Effector CD4-positive, alpha-beta T cell (primary cell): ENCODE results near the gene KLHDC8A.

Source experiments
- DNase-seq: peaks from one replicate; pipeline ENCODE4 v3.0.0-alpha.2; 2020

Gene KLHDC8A

DNA sequence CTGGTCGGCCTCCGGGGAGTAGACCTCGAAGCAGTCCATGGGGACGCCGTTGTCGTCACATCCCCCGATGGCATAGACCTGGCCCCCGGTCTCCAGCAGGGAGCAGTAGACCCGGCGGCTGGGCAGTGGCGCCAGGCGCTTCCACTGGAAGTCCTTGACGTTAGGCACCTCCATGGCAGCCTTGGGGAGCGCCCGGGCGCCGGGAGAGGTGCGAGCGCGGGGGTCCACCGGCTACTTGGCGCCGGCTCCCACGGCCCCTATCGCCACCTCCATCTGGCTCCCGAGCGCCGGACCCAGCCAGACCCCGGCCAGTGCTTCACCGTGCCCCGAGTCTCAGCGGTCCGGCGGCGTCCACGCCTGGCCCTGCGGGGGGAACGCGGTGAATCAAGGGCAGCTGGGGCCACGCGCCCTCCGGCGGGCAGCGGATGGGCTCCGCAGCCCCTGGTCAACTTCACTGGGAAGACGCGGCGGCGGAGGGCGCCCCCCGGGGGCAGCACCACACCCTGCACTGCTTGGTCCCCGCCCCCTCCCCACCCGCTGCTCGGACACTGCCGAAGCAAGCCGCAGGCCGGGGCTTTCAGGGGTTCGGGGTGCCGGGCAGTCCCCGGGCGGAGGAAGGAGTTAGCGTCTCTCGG is 13.2 kb downstream of the KLHDC8A start:
- no peak for DNase-seq

DNA sequence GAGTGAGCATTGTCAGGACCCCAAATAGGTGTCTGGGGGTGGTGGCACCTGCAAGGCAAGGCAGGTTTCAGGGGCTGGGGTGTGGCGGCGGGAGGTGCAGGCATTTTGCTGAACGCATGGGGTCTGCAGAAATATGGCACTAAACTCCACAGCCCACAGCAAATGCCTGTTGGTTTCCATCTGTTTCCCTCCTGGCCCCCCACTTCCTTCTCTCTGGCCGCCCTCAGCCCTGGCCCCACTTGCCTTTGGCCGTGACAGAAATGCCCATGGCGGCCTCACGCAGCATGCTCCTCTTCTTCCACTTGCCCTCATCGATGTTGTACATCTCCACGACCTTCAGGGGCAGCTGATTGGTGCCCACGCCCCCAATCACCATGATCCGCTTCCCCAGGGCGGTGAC is 13.7 kb downstream of the KLHDC8A start:
- no peak for DNase-seq

DNA sequence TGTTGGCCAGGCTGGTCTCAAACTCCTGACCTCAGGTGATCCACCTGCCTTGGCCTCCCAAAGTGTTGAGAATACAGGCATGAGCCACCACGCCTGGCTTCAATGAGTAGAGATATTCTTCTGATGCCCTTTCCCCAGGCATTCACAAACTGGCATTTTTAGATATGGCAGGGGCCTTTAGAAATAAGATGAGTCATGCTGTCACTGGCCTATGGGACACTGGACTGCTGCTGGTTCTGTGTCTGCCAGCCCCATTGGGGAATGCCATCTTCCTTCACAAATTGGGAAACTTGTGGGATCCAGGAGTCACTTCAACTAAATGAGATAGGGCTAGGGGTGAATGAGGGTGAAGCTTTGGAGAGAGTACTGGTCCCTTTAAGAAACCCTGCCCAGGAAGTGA is 16.0 kb downstream of the KLHDC8A start:
- no peak for DNase-seq

DNA sequence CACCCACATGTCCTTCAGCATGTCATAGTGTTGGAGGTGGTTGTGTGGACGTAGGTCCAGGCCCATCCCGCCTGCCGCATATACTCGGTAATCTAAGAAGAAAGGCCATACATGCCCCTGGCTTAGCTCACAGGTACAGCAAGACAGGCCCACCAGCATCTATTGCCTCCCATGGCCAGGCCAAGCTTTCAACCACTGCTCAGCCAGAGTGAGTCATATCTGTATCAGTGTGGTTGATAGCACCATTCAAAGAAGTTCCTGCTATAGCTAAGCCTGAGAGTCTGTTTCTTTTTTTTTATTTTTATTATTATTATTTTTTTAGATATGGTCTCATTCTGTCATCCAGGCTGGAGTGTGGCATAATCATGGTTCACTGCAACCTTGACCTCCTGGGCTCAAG is 17.0 kb downstream of the KLHDC8A start:
- no peak for DNase-seq

DNA sequence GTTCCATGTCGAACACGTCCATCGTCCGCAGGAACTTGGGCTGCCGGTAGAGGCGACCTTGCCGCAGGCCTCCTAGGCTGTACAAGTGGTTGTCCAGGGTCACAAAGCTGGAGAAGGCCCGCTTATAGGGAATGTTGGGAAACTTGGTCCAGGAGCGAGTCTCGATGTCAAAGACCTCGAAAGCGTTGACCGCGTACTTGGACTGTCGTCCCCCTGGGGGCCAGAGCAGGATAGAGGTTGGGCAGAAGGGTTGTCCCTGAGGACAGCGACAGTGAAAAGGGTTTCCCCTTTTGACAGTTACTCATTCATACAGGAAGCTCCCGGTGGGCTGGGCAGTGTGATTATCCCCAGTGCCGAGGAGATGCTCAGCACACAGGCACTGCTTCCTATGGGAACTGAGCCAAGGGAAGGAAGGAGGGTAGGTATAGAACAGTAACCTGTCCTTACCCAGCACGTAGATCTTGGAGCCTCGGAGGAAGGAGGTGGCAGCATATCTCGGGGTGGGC is 17.5 kb downstream of the KLHDC8A start:
- DNase-seq = no peak

DNA sequence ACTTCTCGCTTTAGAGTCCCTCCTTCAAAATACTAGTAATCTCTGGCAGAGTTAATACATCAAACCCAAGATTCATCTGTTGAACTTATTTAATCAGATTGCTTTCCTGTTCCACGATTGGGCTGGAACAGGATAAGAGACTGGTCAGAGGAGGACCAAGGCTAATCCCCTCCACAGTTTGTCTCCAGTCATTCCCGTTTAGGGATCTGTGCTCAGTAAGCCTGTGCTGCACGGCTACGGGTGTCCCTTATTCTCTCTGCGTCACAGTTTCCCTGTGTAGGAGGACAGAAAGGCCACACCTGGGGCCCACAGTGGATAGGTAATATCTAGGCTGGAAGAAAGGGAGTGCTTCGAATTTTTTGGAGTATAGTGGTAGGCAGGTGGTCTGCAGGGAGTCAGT is 18.7 kb downstream of the KLHDC8A start:
- DNase-seq = no peak

DNA sequence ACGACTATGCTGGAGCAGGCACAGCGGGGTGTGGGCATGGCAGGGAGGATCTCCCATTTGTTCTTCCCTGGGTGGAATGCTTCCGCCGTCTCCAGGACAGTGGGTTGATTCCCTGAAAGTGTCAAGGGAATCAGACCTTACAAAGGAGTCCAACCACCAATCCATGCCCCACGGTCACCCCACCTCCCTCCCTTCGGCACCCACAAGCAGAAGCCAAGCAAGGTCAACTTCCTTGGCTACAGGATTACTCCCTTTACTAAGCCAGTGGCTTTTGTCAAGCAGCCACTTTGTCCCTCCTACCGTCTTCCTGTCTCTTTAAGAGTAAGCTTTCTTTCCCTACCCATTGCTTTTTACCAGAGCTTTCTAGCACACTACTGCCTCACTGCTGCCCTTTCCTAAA is 19.2 kb downstream of the KLHDC8A start:
- DNase-seq = no peak

DNA sequence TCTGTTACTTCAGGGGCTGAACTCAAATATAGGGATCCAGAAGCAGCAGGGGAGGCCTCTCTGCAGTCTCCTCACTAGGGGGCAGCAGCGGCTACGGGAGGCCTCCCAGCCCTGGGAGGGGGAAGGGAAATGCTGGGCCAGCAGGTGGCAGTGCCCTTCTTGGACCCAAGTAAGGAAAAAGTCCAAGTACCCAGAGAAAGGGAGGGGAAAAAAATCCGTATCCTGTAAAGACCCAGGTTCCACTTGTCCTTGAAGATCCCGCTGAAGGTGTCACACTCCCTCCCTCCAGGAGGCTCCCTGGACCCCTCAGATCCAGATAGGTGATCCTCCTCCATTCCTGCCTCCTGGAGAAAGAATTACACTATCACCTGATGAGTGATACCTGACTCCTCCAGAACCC is 21.0 kb downstream of the KLHDC8A start:
- peak; percentile 68 for DNase-seq

DNA sequence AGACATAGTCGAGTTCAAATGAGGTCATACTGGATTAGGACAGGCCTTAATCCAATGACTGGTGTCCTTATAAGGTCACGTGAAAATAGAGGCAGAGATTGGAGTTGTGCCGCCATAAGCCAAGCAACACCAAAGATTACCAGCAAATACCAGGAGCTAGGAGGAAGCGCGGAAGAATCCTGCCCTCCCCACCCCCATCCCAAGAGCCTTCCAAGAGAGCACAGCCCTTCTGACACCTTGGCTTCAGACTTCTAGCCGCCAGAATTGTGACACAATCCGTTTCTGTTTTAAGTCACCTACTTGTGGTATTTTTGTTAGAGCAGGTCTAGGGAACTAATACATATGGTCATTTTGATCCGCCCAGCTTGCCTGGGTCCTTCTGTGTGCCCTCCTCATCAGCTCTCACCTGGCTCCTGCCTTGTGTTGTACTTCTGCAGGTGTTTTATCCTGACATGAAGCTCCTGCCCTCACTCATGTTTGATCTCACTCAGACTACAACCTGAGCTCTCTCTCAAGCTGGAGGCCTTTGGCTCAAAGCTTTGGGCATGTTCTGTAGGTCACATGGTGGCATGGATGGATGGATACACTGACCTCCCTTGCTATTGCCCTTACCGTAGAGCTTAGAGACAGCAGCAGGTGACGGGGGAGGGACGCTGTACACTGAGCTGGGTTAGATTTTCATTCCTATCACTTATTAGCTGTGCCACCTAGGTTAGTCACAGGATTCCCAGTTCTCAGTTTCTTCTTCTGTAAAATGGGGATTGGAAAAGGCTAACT is 24.5 kb downstream of the KLHDC8A start:
- DNase-seq = no peak

DNA sequence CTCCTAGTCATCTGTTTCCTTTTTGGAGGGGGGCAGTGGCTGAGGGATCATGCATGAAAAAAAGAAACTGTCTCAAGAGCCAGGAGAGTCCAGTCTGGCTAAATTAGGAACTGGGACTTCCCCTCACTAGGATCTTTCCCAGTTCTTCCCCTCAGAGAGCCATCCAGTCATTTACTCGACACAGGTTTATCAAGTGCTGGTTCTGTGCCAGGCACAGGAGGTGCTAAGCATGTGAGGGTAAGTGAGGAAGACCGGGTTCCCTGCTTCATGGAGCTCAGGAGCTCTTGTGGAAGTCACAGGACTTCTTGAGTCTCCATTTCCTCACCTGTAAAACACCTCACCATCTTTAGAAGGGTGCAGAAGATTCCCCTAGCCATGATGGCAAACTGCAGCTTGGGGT is 26.6 kb downstream of the KLHDC8A start:
- DNase-seq = no peak

DNA sequence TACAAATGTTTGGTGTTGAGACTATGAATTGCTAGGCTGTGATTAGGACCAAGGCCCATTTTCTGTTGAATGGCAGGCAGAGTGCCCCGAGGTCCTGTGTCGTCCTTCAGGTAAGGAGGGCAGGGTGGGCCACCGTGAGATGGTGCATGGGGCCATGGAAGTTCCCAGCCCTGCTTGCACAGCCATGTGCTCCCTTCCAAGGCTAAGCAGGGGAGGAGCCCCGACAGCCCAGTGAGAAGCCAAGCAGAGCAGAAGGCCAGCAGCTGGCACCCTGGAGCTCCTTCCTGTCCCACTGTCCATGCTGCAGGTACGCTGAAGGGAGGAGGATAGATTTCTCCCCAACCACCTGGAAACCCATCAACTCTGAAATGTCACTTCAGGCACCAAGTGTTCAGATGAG is 27.0 kb downstream of the KLHDC8A start:
- DNase-seq = no peak

DNA sequence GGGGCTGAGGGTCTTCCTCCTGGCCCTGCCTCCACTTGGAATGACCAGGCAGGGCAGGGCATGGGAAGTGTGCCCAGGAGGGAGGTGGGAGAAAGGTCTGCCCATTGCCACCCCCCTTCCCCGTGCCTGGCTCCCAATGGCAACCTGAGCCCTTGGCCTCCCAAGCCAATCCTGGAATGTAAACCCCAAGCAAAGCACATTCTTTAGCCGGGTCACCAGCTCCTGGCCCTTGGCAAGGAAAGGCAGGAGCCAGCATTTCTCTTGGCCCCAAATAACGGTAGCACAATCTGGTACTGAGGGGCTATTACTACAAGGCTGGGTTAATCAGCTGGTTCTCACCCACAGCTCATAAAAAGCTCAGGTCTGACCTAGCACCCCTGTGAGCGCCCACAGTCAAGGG is 28.2 kb downstream of the KLHDC8A start:
- DNase-seq = no peak

DNA sequence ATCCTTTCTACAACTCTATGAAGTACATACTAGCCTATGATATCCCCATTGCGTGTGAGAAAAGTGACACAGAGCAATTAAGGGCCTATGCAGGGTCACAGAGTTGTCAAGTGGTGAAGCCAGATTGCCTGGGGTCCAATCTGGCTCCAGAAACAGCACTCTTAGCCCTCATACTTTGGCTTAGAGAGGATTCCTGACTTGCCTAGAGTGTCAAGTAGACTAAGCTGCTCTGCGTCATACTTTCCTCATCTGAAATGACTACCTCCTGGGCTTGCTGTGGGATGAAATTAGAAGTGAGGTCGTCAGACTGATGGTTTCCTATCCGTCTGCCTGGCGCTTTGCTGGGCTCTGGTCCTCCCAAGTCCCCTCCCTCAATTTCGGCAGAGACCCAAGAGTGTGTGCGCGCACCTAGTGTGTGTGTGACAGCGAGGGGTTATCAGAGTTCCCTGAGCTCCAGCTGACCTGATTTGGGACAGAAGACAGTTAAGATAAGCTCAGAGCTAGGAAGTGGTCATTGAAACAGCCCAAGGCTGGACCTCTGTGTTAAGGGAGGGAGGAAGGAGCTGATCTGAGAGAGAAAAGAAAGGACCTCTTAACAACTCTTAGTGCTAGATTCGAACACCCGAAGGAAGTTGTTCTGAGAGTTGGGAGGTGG is 29.8 kb downstream of the KLHDC8A start:
- DNase-seq = no peak

DNA sequence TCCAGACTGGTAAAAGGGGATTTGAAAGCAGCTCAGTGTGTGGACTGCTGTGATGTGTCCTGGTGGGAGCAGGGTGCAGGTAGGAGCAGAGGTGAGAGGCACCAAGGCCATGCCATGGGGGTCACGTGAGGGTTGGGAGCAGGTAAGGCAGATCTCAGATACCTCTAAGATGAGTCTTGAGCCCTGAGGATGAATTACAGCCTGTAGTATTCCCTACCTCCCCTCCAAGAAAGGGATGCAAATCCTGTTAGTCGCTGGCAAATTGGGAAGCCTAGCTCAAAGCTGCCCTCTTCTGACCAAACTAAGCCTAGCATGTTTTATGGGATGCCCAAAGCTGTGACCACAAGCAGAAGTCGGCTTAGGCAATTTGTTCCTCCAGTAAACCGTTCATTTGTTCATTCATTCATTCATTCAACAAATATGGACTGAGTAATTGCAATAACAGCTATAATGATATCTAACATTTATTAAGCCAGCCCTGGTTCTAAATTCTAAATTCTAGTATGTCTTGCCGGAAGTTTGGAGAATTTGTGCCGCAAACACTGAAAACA is 31.3 kb downstream of the KLHDC8A start:
- DNase-seq = peak; percentile 41

DNA sequence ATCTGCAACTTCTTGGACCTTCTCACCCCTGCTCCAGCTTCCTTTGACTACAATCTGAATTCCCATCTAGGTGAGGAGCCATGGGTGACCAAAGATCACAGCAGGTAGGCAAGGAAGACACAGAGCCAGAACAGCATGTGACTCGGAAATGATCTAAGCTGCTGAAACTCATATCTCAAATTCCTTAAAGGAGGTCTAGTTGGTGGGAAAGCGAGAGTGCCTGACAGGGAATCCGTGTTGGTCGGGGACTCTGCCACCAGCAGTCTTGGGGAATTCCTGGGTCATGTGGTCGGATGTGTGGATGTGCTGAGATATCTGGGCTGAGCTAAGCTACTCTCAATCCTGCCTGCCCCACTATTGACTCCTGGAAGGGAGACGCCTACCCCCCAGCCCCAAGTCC is 31.9 kb downstream of the KLHDC8A start:
- no peak for DNase-seq

DNA sequence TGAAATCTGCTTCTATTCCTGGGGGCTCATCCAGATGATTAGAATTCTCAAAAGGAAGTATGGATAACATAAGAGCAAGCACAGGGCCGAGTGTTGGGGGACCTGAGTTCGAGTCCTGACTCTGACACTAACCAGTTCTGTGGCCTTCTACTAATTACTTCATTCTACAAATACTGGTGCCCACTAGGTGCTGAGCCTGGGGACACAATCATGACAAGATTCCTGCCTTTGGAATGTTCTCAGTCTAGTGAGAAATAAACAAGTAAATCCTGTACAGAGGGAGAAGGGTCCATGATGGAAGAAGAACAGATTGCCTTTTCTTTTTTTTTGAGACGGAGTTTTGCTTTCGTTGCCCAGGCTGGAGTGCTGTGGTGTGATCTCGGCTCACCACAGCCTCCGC is 32.9 kb downstream of the KLHDC8A start:
- no peak for DNase-seq

DNA sequence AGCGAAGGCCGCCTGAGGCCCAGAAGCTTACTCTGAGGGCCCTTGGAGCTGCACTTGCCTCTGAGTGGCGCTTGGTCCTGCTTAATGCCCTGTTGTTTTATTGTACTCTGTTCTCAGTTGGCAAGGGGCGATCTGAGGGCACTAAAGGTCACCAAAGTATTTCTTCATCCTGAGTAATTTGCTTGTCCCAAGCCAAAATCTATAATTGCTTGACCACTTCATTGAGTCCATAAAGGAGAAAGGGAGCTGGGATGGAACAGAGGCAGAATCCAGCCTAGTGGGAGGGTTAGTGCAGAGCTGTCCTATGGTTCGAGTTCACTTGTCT is 34.8 kb downstream of the KLHDC8A start:
- no peak for DNase-seq

DNA sequence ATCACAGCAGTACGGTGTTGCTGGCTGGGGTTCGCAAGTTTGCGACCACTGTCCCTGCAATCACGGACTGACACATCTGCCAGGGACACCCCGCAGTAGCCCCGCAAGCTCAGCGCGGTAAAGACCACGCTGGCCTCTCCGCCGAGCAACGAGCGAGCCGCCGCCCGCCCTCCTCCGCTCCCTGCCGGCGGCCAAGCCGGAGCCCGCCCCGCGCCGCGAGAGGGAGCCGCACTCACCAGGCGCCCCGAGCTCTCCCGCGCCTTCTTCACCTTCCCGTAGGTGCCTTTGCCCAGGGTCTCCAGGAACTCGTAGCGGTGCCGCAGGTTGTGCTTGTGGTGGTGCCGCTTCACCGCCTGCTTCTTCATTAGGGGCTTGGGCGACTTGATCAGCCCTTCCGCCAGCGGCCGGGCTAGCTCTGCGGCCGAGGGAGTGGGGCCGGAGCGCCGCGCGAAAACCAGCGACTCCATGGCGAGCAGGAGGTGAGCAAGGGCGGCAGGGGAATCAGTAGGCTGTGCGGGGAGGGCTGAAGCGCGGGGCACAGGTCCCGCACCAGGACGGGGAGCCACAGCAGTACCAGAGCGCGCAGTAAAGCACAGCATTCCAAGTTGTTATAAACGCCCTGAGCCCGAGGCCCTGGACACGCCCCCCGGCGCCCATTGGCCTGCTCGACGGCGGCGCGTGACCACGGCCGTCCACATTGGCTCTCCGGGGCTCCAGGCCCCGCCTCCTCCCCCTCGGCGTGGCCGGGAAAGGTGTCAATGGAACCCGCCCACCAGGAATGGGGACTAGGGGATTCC is 35.4 kb downstream of the KLHDC8A start, which contains the start of gene NUAK2:
TSS of gene NUAK2 (minus strand) at position 584 of the 797 bp plus-strand sequence. CDS start at position 467, 117 bp downstream.
- DNase-seq = peak; percentile 77

DNA sequence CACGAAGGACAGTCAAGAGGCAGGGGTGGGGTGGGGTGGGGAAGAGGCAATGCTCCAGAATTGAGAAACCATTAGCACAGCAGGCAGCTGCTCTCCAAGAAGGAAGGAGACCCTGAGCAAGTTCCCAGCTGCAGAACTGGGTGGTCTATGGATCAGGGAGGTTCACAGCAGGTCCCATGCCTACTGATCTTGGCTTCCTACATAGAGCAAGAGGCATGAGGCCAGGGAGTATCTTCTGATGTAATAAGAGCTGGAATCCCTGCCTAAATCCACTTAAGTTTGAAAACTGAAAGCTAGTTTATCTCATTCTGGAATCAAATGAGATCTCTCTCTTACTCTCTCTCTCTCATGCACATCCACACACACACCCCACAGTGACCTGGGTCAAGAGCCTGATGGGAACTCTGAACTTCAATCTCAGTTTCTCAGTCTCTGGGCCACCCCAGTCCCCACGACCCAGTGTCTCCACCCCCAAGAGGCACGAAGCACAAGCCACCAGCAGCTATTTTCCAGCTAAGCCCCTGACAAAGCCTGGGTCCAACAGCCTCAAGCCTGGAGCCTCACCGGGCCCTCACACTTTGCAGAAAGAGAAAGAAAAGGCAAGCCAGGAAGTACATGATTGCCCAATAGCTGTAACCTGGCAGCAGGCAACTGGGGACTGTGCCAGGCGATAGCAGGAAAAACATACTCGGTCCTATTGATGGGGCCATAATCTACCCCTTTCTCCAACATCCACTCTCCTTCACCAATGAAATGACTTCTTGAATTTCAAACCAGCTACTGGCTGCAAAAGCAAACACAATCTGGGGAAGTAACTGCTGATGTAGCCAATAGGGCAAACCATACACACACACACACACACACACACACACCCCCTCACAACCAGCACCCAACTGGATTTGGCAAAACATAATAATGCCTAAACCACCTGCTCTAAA is 37.4 kb downstream of the KLHDC8A start:
- DNase-seq = no peak

DNA sequence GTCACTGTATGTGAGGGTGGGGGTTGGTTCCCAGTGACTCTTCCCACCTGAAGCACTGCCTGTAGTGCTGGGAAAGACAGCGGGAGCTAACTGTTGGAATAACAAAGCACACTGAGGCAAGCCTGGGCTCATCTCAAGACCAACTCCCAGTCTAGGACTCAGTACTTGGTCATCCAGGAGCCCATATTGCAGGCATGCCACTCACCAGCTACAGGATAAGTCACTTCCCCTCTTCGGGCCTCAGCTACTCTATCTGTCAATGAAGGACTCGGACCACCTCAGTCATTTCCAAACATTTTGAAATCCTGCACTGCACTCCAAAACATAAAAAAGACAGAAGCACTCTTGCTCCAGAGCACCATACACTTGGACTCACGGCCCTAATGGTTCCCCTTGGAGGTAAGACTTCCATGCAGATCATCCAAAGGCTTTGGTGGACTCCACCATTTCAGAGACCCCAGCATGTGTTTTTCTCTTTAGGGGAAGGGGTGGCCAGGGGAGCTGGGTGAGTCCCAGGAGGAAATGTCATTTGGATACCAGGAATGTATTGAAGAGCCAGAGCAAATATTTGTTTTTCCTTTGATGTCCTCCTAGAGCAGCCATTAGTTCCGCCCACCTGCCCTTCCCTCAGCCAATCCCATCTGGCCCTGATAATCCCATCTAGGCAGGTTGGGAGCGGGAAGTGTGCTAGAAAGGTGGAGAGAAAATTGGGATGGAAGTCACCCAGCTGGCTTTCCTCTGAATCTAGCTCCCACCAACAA is 38.3 kb downstream of the KLHDC8A start:
- no peak for DNase-seq
